Renal pelvis (tissue), 4 donors: Measurements from ENCODE around the gene CACNA1C. TPM values are rescaled to one million over a fixed set of nuclear protein-coding genes. Genes with fewer than 3 reads are reported as not detected.
"Not testable (repeated sequence)": the region's sequence is repeated elsewhere in the genome, so short reads cannot be mapped to it uniquely, and the experiment has no call there.

Experiments
- DNase-seq: peaks from one replicate; pipeline ENCODE4 v3.0.0-alpha.2; 2013
- polyA plus RNA-seq, 3 donors: library from polyadenylated mRNA; unstranded; fragments of 120-200 nt; gene quantifications; one replicate each; pipeline ENCODE4 v1.2.1, GENCODE V29; 2013; ENCODE audit not compliant: insufficient read length in 3 of 3

Gene CACNA1C
- polyA plus RNA-seq, 3 donors = 7.1 to 12.2 (median 10.0) TPM

DNA sequence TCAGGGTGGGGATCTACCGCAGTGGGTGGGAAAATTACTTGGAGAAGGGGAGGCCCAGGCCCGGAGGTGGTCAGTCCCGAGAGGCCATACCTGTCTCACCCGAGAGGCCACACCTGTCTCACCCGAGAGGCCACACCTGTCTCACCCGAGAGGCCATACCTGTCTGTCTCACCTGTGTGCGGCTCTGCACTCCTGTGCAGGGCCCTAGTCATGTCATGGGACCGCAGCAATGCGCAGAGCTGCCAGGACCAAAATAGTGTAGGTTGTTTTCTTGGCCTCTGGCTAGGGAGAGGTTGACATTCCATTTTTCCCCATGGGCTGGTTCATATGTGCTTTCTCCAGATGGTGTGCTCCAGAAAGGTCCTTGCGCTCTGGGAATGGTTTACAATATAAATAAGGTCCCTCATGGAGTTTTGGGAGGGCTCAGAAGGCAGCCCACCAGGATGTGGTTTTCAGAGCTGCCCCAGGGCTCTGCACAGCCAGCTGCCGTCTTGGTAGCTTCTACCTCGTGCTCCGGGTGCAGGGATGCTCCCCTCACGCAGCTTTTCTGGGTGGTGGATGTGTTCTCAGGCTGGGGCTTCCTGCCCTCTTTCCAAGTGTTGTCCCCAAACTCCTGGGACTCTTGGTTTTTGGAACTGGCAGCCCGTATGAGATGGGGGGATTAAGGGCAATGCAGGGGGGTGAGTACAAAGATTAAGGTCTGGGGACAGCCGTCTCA, 58.2 kb downstream of the CACNA1C start:
- no peak for DNase-seq

GRCh38 chr12:2111826-2112225, 59.0 kb downstream of the CACNA1C start:
- no peak for DNase-seq

GRCh38 chr12:2112401-2112800, 59.6 kb downstream of the CACNA1C start:
- no peak for DNase-seq

- DNase-seq = no peak
These were observed 60.5 kb downstream of the CACNA1C start for GRCh38 chr12:2113119-2113912.

DNA sequence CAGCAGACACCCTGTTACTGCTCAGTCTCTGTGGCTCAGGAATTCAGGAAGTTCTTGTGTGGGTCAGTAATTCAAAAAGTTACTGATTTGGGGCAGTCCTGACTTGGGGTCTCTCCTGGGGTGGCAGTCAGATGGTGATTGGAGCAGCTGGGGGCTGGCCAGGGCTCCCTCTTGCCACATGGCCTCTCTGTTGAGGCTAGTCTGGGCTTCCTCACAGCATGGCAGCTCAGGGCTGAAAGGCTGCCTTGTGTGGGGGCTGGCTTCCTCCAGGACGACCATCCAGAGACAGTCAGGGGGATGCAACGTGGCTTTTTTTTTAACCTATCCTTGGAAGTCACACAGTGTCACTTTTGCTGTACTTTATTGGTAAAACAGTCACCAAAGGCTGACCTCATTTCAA, 61.3 kb downstream of the CACNA1C start:
- DNase-seq = no peak

GRCh38 chr12:2115101-2115845, 62.5 kb downstream of the CACNA1C start:
- DNase-seq = no peak

GRCh38 chr12:2117541-2117940, 64.8 kb downstream of the CACNA1C start:
- DNase-seq = no peak

DNA sequence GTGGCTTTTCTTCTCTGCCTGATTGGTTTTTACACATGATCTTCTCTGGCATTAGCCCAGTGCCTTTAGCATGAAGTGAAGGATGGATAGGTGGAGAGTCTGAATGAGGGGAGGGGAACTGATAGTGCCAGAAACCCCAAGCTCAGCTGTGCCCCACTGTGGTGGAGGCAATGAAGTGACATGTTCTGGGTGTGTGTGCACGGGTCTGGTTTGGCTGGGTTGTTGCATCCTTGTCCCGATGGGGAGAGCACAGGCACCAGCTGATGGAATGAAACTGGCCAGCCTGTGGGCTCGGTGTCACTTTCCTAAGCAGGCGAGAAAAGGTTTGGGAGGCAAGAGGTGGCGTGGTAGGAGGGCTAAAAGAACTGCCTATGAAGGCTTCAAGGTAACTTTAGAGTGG, 65.3 kb downstream of the CACNA1C start:
- no peak for DNase-seq

GRCh38 chr12:2118481-2119255, 65.9 kb downstream of the CACNA1C start:
- DNase-seq = no peak

- no peak for DNase-seq
These were observed 66.5 kb downstream of the CACNA1C start for GRCh38 chr12:2119266-2119665.

DNA sequence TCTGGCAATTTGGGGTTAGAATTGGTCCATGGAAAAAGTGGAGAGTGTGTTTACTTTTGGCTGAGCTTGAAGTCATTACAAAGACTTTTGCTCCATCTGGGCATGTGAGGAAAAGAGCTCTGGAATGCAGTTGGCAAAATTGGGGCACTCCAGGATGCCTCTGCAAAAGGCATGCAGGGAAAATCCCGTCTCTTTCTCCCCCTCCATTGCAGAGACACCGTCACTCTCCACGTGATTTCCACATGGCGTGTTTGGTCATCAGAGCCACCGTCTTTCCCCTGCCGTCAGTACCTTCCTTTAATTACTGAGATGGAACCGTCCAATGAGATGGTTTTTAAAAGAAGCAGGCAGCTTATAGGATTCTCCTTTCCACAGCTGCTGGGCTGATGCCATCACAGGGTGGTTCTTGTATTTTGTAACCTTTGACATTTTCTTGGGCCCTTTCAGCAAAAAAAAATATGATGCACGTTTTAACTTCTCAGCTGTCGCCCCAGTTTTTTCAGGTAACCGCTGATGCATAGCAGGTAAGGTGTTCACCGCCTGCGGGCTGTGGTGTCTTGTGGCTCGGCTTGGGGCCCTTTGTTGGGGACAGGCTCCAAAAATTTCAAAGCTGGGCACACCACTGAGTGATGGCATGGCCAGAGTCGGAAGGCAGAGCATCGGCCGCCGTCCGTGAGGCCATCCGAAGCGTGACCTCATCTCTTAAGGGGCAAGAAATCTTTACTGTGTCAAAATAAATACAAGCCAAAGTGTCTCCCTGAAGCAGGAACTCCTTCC, 68.4 kb downstream of the CACNA1C start:
- no peak for DNase-seq

DNA sequence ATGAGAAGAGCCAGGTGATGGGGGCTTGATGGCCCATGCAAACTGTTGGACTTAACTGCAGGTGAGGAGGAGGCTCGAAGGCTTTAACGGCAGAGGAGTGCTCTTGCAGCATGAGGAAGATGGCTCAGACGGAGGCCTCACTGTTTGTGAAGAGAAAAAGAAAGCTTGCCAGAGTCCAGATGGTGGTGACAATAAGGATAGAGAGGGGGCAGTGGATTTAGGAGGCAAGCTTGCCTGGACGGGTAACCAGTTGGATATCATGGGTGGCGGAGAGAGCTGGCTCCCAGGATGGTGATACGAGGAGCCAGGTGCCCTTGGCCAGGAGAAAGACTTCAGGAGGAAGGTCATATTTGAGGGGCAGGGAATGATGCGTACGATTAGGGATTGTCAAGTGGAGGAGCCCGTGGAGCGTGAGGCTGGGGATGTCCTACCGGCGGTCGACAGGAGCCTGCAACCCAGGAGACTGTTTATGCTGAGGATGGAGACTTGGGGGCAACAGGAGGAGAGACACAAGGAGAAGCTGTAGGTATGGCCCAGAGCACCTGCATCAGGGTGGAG, 71.8 kb downstream of the CACNA1C start:
- no peak for DNase-seq

DNA sequence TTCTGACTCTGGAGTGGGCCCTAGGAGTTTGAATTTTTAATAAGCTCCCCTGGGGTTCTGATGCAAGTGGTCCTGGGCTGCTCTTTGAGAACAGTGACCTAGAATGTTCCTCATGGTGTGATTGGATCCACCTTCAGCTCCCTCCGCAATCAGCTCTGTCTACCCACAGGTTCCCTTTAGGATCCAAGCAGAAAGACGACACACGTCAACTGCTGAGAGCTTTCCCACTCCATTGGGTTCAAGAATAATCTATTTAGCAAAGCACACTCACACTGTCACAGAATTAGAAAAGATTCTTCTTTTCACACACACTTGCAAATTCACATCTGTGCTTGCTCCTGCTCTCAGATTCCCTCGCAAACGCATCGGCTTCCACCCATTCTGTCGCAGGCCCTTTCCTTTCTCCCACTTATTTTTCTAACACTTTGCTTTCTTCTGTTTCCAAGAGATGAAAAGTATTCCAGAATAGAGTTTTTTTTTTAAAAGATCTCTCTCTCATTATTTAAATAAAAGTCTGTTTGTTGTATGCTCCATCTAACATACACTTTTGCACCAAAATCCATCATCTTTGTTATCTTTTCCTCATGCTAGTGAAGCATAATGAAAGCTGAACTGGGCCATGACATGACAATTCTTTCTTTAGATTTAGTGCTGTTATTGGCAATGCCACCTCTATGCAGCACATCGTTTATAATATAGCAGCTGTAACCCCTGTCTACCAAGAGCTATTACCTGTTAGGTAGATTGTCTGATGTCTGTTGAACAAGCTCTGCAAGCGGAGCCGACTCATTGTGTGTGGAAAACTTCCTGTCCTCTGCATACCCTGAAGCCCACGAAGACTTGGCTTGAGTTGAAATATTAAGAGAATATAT, 73.1 kb downstream of the CACNA1C start:
- no peak for DNase-seq

DNA sequence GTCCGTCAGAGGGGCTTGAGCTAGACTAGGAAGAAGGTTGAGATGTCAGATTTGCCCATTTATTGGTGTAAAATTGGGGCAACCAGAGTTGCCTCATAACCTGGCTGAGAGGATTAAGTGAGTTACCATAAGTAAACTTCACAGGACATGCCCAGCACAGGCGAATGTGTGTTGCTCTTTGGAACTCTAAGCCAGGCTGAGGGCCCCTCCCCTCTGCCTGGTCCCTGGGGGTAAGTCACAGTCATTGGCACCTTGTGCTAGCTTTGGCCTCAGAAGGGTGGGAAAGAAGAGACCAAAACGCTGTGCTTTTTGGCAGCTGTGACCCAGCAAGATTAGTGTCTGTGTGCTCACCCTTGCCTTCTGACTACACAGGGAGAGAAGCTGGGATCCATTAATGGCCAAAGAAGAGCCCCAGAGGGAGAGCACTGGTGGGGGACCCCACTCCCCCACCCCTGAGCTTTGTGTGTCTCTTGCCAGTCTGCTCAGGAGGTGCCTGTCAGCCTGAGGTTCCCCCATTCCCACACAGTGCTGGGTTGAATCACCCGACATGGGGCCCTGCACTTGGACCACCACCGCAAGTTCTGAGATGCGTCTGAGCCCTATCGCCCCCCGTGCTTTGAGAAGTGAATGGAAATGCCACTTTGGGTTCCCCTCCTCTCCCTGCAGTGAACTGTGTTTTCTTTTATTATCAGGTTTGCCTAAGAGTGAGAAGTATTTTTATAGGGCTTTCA, 74.1 kb downstream of the CACNA1C start:
- no peak for DNase-seq

GRCh38 chr12:2129076-2129475, 76.3 kb downstream of the CACNA1C start:
- no peak for DNase-seq

DNA sequence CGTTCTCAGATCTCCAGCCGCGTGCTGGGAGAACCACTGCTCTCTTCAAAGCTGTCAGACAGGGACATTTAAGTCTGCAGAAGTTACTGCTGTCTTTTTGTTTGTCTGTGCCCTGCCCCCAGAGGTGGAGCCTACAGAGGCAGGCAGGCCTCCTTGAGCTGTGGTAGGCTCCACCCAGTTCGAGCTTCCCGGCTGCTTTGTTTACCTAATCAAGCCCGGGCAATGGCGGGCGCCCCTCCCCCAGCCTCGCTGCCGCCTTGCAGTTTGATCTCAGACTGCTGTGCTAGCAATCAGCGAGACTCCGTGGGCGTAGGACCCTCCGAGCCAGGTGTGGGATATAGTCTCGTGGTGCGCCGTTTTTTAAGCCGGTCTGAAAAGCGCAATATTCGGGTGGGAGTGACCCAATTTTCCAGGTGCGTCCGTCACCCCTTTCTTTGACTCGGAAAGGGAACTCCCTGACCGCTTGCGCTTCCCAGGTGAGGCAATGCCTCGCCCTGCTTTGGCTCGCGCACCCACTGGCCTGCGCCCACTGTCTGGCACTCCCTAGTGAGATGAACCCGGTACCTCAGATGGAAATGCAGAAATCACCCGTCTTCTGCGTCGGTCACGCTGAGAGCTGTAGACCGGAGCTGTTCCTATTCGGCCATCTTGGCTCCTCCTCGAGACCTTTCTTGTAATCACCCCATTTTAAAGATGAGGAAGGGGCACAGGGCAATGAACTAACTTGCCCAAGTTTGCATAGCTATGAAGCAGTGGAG, 83.1 kb downstream of the CACNA1C start:
- DNase-seq = not testable (repeated sequence)

DNA sequence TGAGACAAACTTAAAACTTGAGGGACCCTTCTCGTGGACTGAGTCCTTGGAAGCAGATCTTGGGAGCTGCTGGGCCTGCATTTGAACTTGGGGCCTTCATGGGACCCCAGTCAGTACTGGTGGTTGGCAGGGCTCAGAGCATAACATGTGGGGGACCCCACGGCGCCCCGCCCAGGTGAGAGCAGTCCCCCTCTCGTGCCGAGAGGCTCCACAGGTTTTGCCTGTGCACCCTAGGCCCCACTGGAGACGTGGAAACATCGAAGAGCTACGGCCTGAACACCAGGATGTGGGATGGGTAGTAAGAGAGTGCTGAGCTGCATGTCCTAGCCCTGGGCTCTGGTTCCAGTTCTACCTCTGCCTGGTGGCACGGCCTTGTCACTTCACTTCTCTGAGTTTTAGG, 84.1 kb downstream of the CACNA1C start:
- DNase-seq = no peak

- no peak for DNase-seq
These were observed 84.9 kb downstream of the CACNA1C start for GRCh38 chr12:2137711-2138110.
